HCT116 (cell line): ENCODE measurements around the gene SUMO3. TPM values are rescaled to one million over a fixed set of nuclear protein-coding genes. Genes with fewer than 3 reads are reported as not detected.

Source experiments
- ATAC-seq: fragments of 200-7000 bp; cut with Tn5 transposase; 2 replicates; pipeline ENCODE4 v1.9.1; 2020; ENCODE audit warnings: mild to moderate bottlenecking, moderate library complexity
- BruUV-seq: library from RNA; stranded (reverse); fragments of 400-500 nt; replicated peaks from 2 replicates; lab custom pipeline; 2021; lab: Mats Ljungman, UMichigan
- CTCF ChIA-PET: fragments of 300-600 bp; sonication (Branson Sonifier 250); formaldehyde crosslinking; loops from one replicate; lab custom pipeline; 2021; ENCODE audit warnings: antibody characterized with exemption; lab: Charles Lee
- POLR2A ChIA-PET: fragments of 300-600, 350-600 bp; sonication (Branson Sonifier 250); formaldehyde crosslinking; loops from one replicate; lab custom pipeline; 2021; ENCODE audit warnings: antibody characterized with exemption; lab: Charles Lee
- RAD21 ChIA-PET, 2 experiments: fragments of 300-600 bp; sonication (Branson Sonifier 250); formaldehyde crosslinking; loops; one replicate each; lab custom pipeline; 2023; ENCODE audit warnings: low total read pairs in 2 of 2; ENCODE audit not compliant: uncharacterized antibody in 2 of 2, unreplicated experiment in 2 of 2, low non-redundant PET in 1 of 2; lab: Charles Lee
- DNase-seq: peaks from one replicate; pipeline ENCODE4 v3.0.0-alpha.2; 2010; ENCODE audit warnings: low read depth, low spot score
- H2AFZ ChIP-seq: fragments of 200-600 bp; shearing (Covaris generic), sonication (generic); 2 replicates; pipeline ENCODE4 v1.6.1; 2017; ENCODE audit warnings: low read depth, mixed run types, mixed read lengths, antibody characterized with exemption, low read length; ENCODE audit not compliant: poor library complexity, severe bottlenecking
- H3K27ac ChIP-seq: 2 replicates; pipeline ENCODE4 v1.5.1; 2012; ENCODE audit warnings: low read depth, low read length
- H3K27me3 ChIP-seq: fragments of 200-600 bp; sonication (generic); 2 replicates; pipeline ENCODE4 v1.6.1; 2016; ENCODE audit warnings: mixed run types, low read length, mixed read lengths; ENCODE audit not compliant: insufficient read depth
- H3K36me3 ChIP-seq, 2 experiments: fragments of 200-500 bp in 1 of 2; fragments of 200-600 bp in 1 of 2; sonication (Bioruptor generic) in 1 of 2; sonication (generic) in 1 of 2; 2 replicates each; pipeline versions ENCODE4 v1.5.1 to v1.6.1; 2014 to 2016; ENCODE audit warnings: low read length in 2 of 2, inconsistent platforms in 1 of 2, mixed read lengths in 1 of 2, mixed run types in 1 of 2; ENCODE audit not compliant: insufficient read depth in 2 of 2, control insufficient read depth in 1 of 2
- H3K4me1 ChIP-seq, 2 experiments: fragments of 200-600 bp in 1 of 2; sonication (generic) in 1 of 2; 2 replicates each; pipeline versions ENCODE4 v1.5.1 to v1.6.1; 2012 to 2017; ENCODE audit warnings: low read length in 2 of 2, inconsistent platforms in 1 of 2, mild to moderate bottlenecking in 1 of 2, mixed read lengths in 1 of 2, mixed run types in 1 of 2, moderate library complexity in 1 of 2; ENCODE audit not compliant: insufficient read depth in 2 of 2, control insufficient read depth in 1 of 2
- H3K4me2 ChIP-seq: fragments of 200-600 bp; sonication (generic); 2 replicates; pipeline ENCODE4 v1.6.1; 2017; ENCODE audit warnings: mixed run types, low read length, mixed read lengths
- H3K4me3 ChIP-seq, 2 experiments: fragments of 200-600 bp in 1 of 2; sonication (generic) in 1 of 2; replicated peaks in 1 of 2; 2 replicates each; pipeline ENCODE4 v1.5.1; 2011 to 2016; ENCODE audit warnings: low read length in 2 of 2, control low read depth in 1 of 2, low read depth in 1 of 2, mild to moderate bottlenecking in 1 of 2, mixed read lengths in 1 of 2, mixed run types in 1 of 2
- H3K79me2 ChIP-seq: fragments of 200-600 bp; sonication (generic); 2 replicates; pipeline ENCODE4 v1.6.1; 2017; ENCODE audit warnings: mild to moderate bottlenecking, mixed run types, low read length, moderate library complexity, mixed read lengths; ENCODE audit not compliant: insufficient read depth
- H3K9ac ChIP-seq: fragments of 200-600 bp; sonication (generic); 2 replicates; pipeline ENCODE4 v1.6.1; 2016; ENCODE audit warnings: low read length, mixed read lengths
- H3K9me2 ChIP-seq: fragments of 200-600 bp; sonication (generic), shearing (Covaris generic); 2 replicates; pipeline ENCODE4 v1.6.1; 2017; ENCODE audit warnings: mixed run types, mild to moderate bottlenecking, moderate library complexity; ENCODE audit not compliant: insufficient read depth
- H3K9me3 ChIP-seq, 2 experiments: fragments of 200-500 bp in 1 of 2; fragments of 200-600 bp in 1 of 2; sonication (Bioruptor generic) in 1 of 2; sonication (generic) in 1 of 2; 2 replicates each; pipeline ENCODE4 v1.6.1; 2014 to 2017; ENCODE audit warnings: low read length in 2 of 2, mixed read lengths in 2 of 2, inconsistent platforms in 1 of 2, low read depth in 1 of 2, mild to moderate bottlenecking in 1 of 2, mixed run types in 1 of 2, moderate library complexity in 1 of 2; ENCODE audit not compliant: control insufficient read depth in 1 of 2, insufficient read depth in 1 of 2
- H4K20me1 ChIP-seq: fragments of 200-600 bp; sonication (generic), shearing (Covaris generic); 2 replicates; pipeline ENCODE4 v1.6.1; 2017; ENCODE audit warnings: mixed run types, mild to moderate bottlenecking, moderate library complexity; ENCODE audit not compliant: insufficient read depth
- CBX3 ChIP-seq: IDR thresholded peaks from 2 replicates; pipeline ENCODE4 v1.6.1; 2012; ENCODE audit warnings: low read depth
- CEBPB ChIP-seq: IDR thresholded peaks from 2 replicates; pipeline ENCODE4 v1.6.1; 2012; ENCODE audit warnings: low read depth
- EGR1 ChIP-seq: IDR thresholded peaks from 2 replicates; pipeline ENCODE4 v1.6.1; 2012; ENCODE audit warnings: low read depth
- EZH2phosphoT487 ChIP-seq: fragments of 200-600 bp; IDR thresholded peaks from 2 replicates; pipeline ENCODE4 v1.6.1; 2018; ENCODE audit warnings: antibody characterized with exemption, borderline replicate concordance
- FOSL1 ChIP-seq: IDR thresholded peaks from 2 replicates; pipeline ENCODE4 v1.6.1; 2012; ENCODE audit warnings: low read depth
- JUND ChIP-seq: IDR thresholded peaks from 2 replicates; pipeline ENCODE4 v1.6.1; 2012
- RAD21 ChIP-seq: IDR thresholded peaks from 2 replicates; pipeline ENCODE4 v1.6.1; 2012; ENCODE audit warnings: low read depth, mild to moderate bottlenecking
- ZFX ChIP-seq: fragments of 450-650 bp; IDR thresholded peaks from 2 replicates; pipeline ENCODE4 v1.6.1; 2017
- intact Hi-C: fragments of 100-400 bp; cut with micrococcal nuclease; formaldehyde crosslinking; loops from 2 replicates; pipeline ENCODE4 v1.10.0; 2022
- total RNA-seq: library from RNA; stranded (reverse); gene quantifications from one replicate; pipeline ENCODE4 v1.2.1, GENCODE V29; 2021; ENCODE audit not compliant: unreplicated experiment
- TF ChIP-seq, protein P1 (sequence below): IDR thresholded peaks from 2 replicates; pipeline ENCODE4 v1.6.1; 2011; ENCODE audit warnings: mild to moderate bottlenecking, low read length, moderate library complexity; ENCODE audit not compliant: insufficient replicate concordance; ENCODE audit errors: extremely low read depth
- TF ChIP-seq, protein P2 (sequence below): IDR thresholded peaks from 2 replicates; pipeline ENCODE4 v1.6.1; 2012; ENCODE audit warnings: low read depth
- TF ChIP-seq, protein P3 (sequence below): IDR thresholded peaks from 2 replicates; pipeline ENCODE4 v1.6.1; 2012
- TF ChIP-seq, protein P4 (sequence below), 3 experiments: fragments of 200-600 bp in 1 of 3; sonication (generic) in 1 of 3; IDR thresholded peaks in 2 of 3; conservative IDR thresholded peaks in 1 of 3; 2 replicates each; pipeline ENCODE4 v1.5.1; 2012 to 2017; ENCODE audit warnings: low read depth in 2 of 3, low read length in 2 of 3, antibody characterized with exemption in 1 of 3, borderline replicate concordance in 1 of 3, control low read depth in 1 of 3, mild to moderate bottlenecking in 1 of 3, mixed read lengths in 1 of 3, mixed run types in 1 of 3, moderate library complexity in 1 of 3; ENCODE audit not compliant: insufficient read depth in 1 of 3
- TF ChIP-seq, protein P5 (sequence below): IDR thresholded peaks from 2 replicates; pipeline ENCODE4 v1.6.1; 2012

The SUMO3 gene
- total RNA-seq, 1 experiment from 2014 or later: 31.5 TPM

DNA sequence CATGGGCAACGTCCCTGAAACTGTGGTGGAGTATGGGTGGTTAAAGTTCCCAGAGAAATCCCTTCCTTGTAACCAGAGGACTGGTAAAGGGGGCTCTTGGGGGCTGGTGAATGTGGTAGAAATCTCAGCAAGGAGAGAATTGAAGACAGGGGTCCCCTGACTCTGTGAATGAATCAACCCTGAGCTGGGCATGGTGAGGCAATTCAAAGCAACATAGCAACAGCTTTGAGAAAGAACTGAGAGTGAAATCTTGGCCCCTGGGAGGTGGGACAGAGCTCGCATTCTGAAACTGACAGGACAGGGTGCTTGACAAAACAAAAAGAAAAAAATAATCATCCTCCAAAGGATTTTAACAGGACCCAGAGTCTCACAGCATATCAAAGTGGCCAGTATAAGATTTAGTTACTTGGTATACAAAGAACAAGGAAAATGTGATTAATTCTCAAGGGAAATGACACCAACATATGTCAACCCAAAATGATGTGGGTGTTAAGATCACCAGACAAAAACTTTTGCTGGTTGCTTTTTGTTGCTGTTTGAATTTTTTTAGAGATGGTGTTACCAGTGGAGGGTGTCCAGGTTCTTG lies 11.7 kb upstream of the SUMO3 start (continued):
- TF ChIP-seq, protein P1, sequence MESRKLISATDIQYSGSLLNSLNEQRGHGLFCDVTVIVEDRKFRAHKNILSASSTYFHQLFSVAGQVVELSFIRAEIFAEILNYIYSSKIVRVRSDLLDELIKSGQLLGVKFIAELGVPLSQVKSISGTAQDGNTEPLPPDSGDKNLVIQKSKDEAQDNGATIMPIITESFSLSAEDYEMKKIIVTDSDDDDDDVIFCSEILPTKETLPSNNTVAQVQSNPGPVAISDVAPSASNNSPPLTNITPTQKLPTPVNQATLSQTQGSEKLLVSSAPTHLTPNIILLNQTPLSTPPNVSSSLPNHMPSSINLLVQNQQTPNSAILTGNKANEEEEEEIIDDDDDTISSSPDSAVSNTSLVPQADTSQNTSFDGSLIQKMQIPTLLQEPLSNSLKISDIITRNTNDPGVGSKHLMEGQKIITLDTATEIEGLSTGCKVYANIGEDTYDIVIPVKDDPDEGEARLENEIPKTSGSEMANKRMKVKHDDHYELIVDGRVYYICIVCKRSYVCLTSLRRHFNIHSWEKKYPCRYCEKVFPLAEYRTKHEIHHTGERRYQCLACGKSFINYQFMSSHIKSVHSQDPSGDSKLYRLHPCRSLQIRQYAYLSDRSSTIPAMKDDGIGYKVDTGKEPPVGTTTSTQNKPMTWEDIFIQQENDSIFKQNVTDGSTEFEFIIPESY: no peak
- no peak for TF ChIP-seq ZFX
- TF ChIP-seq, protein P2, sequence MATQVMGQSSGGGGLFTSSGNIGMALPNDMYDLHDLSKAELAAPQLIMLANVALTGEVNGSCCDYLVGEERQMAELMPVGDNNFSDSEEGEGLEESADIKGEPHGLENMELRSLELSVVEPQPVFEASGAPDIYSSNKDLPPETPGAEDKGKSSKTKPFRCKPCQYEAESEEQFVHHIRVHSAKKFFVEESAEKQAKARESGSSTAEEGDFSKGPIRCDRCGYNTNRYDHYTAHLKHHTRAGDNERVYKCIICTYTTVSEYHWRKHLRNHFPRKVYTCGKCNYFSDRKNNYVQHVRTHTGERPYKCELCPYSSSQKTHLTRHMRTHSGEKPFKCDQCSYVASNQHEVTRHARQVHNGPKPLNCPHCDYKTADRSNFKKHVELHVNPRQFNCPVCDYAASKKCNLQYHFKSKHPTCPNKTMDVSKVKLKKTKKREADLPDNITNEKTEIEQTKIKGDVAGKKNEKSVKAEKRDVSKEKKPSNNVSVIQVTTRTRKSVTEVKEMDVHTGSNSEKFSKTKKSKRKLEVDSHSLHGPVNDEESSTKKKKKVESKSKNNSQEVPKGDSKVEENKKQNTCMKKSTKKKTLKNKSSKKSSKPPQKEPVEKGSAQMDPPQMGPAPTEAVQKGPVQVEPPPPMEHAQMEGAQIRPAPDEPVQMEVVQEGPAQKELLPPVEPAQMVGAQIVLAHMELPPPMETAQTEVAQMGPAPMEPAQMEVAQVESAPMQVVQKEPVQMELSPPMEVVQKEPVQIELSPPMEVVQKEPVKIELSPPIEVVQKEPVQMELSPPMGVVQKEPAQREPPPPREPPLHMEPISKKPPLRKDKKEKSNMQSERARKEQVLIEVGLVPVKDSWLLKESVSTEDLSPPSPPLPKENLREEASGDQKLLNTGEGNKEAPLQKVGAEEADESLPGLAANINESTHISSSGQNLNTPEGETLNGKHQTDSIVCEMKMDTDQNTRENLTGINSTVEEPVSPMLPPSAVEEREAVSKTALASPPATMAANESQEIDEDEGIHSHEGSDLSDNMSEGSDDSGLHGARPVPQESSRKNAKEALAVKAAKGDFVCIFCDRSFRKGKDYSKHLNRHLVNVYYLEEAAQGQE: no peak
- TF ChIP-seq CBX3: no peak

DNA sequence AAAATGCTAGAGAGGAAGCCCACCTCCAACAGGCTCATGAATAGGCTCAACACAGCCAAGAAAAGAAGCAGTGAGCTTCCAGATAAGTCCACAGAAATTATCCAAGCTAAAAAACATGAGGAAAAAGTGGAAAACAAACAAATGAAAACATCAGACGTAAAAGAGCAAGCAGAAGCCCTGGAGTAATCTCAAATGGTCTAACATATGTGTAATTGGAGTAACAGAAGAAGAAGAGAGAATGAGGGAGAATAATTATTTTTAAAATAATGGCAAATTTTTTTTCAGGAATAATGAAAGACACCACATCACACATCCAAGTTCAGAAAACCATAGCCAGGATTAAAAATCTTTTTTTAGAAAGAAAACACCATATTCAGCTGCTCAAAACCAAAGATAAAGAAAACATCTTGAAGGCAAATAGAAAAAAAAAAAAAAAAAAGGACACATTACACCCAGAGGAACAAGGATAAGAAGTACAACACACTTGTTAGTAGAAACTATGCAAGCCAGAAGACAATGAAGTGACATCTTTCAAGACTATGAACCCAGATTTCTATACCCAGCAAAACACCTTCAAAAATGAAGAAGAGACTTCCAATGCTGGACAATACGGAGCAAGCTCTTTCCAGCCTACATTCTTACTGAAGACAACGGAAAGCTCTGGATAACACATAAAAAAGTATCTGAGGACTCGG lies 10.6 kb upstream of the SUMO3 start:
- no peaks in the 10 kb centered on the region for H3K27me3 ChIP-seq
- H3K4me1 ChIP-seq: no peaks in the 10 kb centered on the region
- peaks cover 22 to 23% of the 10 kb centered on the region in 2 experiments; a peak in 3 of 4 replicates for H3K9me3 ChIP-seq
- H3K27ac ChIP-seq: no peak overlapping the region
- DNase-seq (no peak), ATAC-seq (no peak)
- no peaks in the 10 kb centered on the region for H3K79me2 ChIP-seq
- POLR2A ChIA-PET: no interaction called here
- H3K4me3 ChIP-seq: no peak overlapping the region
- BruUV-seq: no TSS peak
- no peaks in the 10 kb centered on the region for H4K20me1 ChIP-seq
- no peak overlapping the region for H3K4me2 ChIP-seq
- no peaks in the 10 kb centered on the region for H3K36me3 ChIP-seq
- no peak overlapping the region for H2AFZ ChIP-seq
- H3K9ac ChIP-seq: no peak overlapping the region
- CTCF ChIA-PET: no interaction called here
- RAD21 ChIA-PET: interaction anchor here in 1 of 2 experiments (0.7 kb wide), 1 partner anchor 80 kb away, joined by 3 read pairs; no protein-coding TSS in a partner anchor
- intact Hi-C loops: no loop called here
- no peaks in the 10 kb centered on the region for H3K9me2 ChIP-seq
- no peak for TF ChIP-seq EGR1
- TF ChIP-seq, protein P3, sequence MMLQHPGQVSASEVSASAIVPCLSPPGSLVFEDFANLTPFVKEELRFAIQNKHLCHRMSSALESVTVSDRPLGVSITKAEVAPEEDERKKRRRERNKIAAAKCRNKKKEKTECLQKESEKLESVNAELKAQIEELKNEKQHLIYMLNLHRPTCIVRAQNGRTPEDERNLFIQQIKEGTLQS: no peak
- no peak for TF ChIP-seq FOSL1
- TF ChIP-seq, protein P4, sequence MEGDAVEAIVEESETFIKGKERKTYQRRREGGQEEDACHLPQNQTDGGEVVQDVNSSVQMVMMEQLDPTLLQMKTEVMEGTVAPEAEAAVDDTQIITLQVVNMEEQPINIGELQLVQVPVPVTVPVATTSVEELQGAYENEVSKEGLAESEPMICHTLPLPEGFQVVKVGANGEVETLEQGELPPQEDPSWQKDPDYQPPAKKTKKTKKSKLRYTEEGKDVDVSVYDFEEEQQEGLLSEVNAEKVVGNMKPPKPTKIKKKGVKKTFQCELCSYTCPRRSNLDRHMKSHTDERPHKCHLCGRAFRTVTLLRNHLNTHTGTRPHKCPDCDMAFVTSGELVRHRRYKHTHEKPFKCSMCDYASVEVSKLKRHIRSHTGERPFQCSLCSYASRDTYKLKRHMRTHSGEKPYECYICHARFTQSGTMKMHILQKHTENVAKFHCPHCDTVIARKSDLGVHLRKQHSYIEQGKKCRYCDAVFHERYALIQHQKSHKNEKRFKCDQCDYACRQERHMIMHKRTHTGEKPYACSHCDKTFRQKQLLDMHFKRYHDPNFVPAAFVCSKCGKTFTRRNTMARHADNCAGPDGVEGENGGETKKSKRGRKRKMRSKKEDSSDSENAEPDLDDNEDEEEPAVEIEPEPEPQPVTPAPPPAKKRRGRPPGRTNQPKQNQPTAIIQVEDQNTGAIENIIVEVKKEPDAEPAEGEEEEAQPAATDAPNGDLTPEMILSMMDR (IDR thresholded peaks at IDR 0.05 in 2 of 3, conservative IDR thresholded peaks at IDR 0.05 in 1 of 3; ENCODE audit: borderline replicate concordance in 1 of 3, insufficient read depth in 1 of 3, low read depth in 2 of 3, low read length in 2 of 3): no peak
- TF ChIP-seq, protein P1: no peak
- no peak for TF ChIP-seq ZFX
- TF ChIP-seq, protein P5, sequence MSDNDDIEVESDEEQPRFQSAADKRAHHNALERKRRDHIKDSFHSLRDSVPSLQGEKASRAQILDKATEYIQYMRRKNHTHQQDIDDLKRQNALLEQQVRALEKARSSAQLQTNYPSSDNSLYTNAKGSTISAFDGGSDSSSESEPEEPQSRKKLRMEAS: no peak
- TF ChIP-seq EZH2phosphoT487: no peak
- no peak for TF ChIP-seq JUND
- no peak for TF ChIP-seq RAD21
- no peak for TF ChIP-seq CEBPB
